CD4-positive, alpha-beta T cell treated with Interleukin-2 at 100 ng/mL for 4 hours (primary cell): Measurements from ENCODE around the gene POMC.
"Not testable (repeated sequence)": the region's sequence is repeated elsewhere in the genome, so short reads cannot be mapped to it uniquely, and the experiment has no call there.

Experiments
- DNase-seq: peaks from one replicate; pipeline ENCODE4 v3.0.0-alpha.2; 2020; ENCODE audit warnings: low spot score

Gene POMC

DNA sequence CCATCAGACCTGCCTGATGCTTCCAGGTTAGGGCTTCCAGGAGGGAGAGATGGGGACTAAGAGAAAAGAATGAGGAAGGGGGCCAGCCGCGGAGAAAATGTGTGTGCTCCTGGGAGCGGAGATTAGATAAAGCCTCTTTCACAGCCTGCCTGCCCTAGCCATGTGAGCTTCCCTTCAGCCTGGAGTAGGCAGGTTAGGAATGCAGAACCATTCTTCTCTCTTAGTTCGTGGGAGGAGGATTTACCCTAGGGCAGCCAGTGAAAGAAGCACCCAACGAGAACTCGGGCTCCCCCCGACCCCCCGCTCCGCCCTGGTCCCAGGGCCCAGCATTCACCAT lies 36.1 kb downstream of the POMC start:
- no peak for DNase-seq

DNA sequence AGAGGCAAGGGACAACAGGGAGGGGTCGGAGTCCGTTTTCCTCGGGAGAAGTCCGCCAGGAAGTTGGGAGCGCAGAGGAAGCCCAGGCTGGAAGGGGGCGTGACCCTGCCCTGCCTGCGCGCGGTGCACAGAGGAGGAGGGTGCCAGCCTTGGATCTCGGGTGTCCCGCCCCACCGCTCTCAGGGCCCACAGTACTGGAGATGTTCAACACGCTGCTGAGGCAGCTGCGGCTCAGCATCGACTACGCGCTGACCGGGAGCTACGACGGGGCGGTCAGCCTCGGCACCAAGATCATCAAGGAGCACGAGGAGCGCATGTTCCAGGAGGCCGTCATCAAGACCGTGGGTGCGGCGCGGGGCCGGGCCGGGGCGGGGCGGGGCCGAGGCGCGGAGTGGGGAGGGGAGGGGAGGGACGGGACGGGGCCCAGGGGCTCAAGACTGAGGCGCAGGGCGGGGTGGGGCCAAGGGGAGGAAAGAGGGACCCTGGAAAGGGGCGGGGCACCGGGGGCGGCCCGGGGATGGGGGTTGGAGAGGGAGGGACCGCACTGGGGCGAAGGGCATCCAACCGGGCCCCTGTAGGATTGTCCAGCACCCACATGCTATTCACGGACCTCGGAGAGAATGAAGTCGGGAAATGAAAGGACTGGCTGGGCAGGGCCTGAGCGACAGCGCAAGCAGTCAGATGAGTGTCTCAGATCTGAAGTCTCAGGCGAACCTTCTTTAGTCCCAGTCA lies 36.6 kb downstream of the POMC start:
- no peak for DNase-seq

DNA sequence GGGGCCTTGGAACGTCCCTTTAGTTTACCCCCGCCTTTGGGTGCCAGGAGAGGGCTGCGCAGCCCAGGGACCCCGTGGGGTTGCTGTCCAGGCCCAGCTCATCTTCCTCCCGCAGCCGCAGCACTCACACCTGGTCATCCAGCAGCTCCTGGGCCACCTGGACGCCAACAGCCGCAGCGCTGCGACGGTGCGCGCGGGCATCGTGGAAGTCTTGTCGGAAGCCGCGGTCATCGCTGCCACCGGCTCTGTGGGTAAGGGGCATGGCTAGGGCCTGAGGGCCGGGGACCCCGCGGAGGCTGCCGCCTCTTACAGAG lies 37.2 kb downstream of the POMC start:
- DNase-seq: no peak

DNA sequence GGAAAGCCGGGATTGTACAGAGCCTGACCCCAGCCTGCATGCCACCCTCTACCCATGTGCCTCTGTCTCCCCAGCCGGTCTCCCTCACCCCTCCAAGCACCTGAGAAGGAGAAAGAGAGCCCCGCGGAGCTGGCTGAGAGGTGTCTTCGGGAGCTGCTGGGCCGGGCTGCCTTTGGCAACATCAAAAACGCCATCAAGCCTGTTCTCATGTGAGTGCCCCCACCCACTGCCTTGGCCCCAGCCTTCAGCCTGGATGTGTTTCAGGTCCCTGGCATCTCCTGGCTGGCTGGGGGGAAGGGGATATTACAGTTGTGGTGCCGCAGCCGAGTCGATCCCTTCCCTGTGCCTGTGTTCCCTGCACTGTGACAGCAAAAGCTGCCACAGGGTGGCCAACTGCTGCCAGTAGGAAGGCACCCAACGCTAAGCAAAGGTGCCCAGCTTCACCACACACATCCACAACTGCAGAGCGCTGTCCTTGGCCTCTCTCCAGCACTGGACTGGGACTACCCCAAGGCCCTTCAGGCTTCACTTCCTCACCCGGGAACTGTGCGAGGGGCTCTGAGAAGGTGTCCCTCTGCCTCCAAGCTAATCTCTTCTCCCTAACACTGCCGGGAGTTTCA lies 38.4 kb downstream of the POMC start:
- no peak for DNase-seq

DNA sequence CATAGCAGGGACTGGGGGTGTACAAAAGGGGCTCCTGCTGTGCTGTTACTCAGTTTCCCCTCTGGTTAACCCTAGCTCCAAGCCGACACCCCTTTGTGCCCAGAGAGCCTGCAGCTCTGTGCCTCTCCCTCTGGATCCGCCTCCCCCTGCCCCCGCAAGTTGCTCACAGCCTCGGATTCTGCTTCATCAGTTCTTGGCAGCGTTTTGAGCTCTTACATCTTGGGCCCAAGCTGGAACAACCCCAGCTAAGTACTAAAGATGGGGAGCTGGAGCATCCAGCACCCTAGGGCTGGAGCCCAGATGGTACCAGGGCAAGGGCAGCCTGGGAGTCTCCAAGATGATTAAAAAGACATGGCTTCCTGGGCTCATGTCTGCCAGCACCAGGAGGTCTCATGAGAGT lies 40.7 kb downstream of the POMC start:
- no peak for DNase-seq

DNA sequence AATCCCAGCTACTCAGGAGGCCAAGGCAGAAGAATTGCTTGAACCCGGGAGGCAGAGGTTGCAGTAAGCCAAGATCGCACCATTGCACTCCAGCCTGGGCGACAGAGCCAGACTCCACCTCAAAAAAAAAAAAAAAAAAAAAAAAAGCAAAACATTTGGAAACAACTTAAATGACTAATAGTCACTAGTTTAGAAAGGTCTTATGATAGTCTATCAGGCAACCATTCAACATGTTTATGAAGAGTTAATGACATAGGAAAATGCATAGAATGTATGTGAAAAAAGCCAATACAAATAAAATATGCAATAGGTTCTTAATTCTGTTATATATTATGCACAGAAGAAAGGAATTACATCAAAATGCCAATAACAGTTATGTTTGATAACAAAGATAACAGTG lies 41.3 kb downstream of the POMC start:
- DNase-seq: not testable (repeated sequence)

DNA sequence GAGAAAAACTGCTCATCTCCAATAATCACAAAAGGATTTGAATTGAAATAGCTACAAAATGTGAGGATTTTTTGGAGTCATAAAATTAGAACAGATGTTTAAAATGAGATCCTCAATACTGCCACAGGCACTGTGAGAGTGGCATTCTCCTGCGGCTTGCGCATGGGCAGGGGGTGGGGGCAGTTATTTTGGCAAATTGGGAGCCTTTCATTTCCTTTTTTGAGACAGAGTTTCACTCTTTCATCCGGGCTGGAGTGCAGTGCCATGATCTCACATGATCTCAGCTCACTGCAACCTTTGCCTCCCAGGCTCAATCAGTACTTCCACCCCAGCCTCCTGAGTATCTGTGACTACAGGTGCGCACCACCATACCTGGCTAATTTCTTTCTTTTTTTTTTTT lies 42.4 kb downstream of the POMC start:
- no peak for DNase-seq

DNA sequence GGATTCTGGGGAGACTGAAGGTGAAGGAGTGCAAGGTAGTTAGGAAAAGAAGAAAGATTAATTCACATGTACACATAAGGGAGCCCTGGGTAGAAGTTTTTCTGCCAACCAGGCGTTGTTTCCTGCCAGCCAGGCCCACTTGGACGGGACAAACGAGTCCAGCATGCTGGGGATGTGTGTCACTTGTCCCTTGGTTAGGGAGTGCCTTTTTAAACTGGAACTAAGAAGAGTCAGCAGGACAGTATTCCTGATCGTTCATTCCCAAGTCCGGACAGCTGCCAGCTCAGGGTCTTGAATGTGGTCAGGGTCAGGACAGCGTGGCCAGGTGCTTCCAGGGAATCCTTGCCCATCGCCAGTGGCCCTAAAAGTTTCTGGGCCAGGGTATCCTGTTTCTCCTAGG lies 43.2 kb downstream of the POMC start:
- DNase-seq: no peak

DNA sequence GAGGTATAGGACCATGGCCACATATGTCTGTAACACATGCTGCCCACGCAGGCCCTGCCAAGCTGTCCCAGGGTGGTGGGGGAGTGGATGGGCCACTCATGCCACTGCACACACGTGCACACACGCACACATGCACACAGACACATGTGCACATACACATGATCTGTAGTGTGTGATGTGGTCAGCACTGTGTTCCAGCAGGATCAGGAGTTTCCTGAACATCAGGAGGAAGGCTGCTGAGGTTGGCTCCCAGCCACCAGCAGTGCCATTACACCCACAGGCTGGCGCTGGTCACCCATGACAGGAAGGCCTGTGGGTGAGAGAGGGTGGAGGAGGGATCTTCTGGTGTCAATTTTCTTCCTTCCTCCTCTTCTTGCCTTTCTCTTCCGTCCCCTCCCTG lies 44.7 kb downstream of the POMC start:
- DNase-seq: no peak

DNA sequence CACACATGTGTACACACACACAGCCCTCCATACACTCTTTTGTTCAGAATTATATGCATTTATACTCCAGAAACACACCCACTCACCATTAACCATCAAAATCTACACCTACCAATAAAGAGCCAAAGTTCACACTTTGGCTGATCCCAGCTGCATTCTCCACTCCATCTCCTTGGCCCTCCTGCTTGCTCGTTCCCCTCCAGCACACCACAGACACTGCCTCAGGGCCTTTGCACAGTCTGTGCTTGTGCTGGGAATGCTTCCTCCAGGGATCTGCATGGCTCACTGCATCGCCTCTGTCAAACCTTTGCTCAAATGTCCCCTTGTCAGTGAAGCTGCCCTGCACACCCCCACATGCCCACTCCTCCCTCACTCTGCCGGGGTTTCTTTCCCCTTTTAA lies 46.0 kb downstream of the POMC start:
- DNase-seq: no peak

DNA sequence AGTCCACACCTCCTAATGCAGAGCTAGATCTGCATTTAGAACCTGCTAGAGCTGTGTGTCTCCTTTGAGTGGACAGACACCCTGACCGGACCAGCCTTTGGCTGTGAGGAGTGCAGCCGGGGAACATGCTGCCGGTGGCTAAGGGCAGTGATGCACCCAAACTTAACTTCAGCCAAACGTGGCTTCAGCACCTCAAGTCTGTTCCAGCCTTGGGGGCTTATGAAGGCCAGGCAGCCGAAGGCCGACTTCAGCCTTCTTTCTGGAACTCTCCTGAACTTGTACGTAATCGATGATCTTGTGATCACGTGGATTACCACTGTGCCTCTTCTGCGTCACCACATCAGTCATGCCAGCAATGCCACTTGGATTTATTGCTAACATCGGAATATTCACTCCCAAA lies 49.1 kb downstream of the POMC start:
- DNase-seq: no peak

DNA sequence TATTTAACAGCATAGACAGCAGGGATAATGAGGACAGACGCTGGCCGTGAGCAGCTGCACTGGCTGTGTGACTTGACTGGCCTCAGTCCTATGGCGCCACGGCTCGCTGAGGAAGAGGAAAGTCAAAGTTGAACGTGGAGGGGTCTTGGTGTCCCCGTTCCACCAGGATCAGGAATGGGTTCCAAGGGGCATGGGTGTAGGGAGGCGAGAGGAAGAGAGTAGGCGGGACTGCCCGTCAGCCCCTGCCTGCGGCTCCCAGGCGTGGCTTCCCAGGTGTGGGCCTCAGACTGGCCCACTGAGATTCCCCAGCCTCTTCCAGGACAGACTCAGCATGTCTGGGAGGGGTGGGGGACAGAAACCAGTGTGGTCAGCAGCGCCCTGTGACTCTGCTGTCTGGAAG lies 51.4 kb downstream of the POMC start:
- no peak for DNase-seq

DNA sequence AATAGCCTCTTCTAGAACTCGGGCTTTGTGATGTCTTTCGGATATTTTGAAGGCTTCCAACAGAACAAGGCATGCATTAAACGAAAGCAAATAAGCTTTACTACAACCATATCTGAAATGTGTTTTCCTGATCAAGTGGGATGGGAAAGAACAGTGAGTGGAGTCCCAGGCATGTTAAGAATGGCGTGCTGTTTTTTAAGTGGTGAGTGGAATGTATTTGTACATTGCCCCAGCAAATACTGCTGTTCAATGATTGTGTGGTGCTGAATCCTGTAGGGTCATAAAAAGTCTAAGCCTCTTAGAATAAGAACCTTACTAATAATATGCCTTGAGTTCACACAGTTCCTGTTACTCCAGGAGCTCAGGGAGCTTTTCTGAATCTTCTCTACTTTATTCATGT lies 52.5 kb downstream of the POMC start:
- no peak for DNase-seq

DNA sequence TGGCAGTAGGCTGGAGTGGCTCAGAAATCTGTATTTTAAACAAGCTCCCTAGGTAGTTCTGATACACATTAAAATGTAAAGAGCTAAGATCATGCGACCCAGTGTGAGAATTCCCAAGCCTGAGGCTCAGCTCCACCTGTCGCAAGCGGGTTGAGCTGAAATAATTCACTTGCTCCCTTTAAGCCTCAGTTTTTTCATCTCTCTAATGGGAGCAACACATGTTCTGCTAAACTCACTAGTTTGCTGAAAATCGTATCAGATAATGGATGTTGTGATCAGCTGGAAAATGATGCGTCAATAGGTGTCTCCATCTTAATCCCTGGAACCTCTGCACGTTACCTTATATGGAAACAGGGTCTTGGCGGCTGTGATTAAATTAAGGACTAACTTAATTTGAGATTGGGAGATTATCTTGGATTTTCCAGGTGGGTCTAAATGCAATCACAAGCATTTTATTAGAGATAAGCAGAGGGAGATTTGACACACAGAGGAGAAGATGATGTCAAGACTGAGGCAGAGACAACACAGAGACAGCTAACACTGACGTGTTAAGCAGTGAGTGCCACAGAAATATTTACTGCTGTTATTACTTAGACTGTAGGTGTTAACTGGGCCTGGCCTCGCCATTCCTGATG lies 53.0 kb downstream of the POMC start:
- no peak for DNase-seq

DNA sequence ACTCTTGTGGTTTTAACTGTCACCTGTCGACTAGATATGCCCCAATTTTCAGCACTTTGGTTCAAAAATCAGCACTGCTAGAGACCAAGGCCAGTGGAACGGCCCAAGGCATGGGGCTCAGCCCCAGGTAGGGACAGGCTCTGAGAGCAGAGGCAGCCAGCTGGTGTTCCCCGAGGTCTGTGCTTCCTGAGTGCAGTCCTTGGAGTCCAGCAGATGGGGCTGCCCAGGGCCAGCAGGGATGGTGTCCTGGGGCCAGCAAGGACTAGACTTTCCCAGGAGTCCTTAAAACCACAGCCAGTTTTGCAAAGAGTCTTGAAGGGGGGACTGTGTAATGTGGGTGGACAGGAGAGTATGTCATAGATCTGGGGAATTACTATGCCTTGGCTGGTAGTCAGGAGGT lies 56.3 kb downstream of the POMC start:
- no peak for DNase-seq
